Activated CD8-positive, alpha-beta memory T cell treated with anti-CD3 and anti-CD28 coated beads for 48 hours (primary cell): ENCODE measurements around the gene TOP3B.
A peak's percentile ranks its signal among the peaks of the same experiment; 100 is the strongest.

Experiments used
- DNase-seq, 3 experiments: peaks; one replicate each; pipeline ENCODE4 v3.0.0-alpha.2; 2020; ENCODE audit warnings: low read depth in 2 of 3, low spot score in 2 of 3

TOP3B gene, protein sequence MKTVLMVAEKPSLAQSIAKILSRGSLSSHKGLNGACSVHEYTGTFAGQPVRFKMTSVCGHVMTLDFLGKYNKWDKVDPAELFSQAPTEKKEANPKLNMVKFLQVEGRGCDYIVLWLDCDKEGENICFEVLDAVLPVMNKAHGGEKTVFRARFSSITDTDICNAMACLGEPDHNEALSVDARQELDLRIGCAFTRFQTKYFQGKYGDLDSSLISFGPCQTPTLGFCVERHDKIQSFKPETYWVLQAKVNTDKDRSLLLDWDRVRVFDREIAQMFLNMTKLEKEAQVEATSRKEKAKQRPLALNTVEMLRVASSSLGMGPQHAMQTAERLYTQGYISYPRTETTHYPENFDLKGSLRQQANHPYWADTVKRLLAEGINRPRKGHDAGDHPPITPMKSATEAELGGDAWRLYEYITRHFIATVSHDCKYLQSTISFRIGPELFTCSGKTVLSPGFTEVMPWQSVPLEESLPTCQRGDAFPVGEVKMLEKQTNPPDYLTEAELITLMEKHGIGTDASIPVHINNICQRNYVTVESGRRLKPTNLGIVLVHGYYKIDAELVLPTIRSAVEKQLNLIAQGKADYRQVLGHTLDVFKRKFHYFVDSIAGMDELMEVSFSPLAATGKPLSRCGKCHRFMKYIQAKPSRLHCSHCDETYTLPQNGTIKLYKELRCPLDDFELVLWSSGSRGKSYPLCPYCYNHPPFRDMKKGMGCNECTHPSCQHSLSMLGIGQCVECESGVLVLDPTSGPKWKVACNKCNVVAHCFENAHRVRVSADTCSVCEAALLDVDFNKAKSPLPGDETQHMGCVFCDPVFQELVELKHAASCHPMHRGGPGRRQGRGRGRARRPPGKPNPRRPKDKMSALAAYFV

DNA sequence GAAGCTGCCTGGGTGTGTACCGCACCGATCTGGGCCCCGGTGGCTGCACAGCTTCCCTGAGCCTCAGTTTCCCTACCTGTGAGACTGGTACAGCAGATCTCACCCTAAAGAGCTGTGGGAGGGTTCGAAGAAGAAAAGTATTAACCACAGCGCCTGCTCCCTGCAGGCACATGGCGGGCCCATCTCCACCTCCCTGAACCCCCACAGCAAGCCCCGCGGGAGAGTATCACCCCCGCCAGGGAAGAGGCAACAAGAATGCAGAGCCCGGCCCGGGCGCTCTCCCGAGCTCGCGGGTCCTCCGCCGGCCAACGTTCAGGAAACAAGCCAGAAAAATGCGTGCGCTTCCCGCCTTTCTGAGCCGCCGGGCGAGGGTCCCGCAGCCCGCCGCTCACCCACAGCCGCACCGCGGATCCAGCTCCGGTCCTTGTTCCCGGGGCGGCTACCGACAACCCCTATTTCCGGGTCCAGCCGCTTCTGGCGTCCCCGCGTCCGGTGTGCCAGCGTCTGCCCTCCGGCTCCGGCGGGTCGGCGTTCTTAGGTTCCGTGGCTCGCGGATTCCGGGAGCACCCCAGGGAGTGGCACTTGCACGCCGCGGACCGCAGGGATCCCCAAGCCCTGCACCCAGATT lies at the start of gene TOP3B:
Gene TOP3B (minus strand): TSS at position 450 of the 628 bp plus-strand sequence. CDS start 7,078 bp downstream, outside the sequence.
- peak; percentile 70 to 85 (median 79) for DNase-seq

DNA sequence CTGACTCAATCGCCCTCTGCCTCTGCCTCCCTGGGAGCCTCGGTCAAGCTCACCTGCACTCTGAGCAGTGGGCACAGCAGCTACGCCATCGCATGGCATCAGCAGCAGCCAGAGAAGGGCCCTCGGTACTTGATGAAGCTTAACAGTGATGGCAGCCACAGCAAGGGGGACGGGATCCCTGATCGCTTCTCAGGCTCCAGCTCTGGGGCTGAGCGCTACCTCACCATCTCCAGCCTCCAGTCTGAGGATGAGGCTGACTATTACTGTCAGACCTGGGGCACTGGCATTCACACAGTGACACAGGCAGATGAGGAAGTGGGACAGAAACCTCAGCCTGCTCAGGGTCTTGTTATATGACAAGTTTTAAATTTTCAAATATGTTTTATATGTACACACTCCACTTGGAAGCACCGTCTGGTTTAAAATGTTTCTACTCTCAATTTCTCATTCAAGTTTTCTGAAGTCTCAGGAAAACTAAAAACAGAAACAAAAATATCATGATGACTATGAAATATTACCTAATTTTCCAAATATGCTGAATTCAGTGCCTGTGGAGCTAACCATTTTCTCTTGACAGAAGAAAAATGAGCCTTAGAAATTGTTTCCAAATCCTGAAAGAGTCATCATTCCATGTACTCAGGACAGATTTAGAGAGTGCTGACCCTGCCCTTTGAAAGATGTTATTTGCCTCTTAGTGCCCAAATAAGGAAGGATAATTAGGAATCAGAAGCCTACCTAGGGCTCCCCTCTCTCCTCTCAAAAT lies 48.8 kb upstream of the TOP3B start:
- no peak for DNase-seq

DNA sequence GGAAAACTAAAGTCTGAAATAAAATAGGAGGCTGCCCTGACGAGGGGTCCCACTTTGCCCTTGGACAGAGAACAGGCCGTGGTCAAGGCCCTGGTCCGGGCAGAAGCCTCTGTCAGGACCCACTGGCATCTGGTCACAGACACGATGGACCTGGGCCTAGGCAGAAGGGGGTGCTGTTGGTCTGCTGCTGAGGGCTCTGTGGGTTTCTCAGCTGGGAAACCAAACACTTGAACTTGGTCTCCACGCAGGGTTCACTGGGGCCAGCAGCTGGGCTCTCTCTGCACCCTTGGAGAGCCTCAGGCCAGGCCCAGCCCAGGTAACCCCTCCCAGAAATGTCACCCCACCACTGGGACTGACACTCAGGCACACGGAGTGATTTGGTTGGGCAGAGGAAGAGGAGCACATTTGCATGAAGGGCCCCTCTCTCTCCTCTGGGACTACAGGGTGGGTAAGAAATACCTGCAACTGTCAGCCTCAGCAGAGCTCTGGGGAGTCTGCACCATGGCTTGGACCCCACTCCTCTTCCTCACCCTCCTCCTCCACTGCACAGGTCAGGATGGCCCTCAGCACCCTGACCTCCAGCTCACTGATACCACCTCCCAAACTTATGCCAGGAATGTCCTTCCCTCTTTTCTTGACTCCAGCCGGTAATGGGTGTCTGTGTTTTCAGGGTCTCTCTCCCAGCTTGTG lies 48.1 kb upstream of the TOP3B start:
- no peak for DNase-seq

DNA sequence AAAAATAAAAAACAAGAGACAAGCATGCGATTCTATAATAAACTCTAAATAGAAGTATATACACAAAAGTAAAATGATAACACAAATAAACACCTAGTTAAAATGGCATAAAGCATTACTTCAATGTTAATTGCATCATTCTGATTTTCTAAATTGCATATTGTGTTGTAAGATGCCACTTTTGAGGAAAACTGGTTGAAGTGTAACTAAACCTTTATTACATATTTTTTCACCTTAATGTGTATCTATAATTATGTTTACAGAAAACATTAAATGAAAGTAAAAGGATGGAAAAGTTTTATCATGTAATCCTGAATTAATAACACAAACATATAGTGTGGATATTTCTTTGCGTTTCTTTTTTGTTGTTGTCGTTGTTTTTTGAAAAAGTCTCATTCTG lies 45.4 kb upstream of the TOP3B start:
- no peak for DNase-seq

DNA sequence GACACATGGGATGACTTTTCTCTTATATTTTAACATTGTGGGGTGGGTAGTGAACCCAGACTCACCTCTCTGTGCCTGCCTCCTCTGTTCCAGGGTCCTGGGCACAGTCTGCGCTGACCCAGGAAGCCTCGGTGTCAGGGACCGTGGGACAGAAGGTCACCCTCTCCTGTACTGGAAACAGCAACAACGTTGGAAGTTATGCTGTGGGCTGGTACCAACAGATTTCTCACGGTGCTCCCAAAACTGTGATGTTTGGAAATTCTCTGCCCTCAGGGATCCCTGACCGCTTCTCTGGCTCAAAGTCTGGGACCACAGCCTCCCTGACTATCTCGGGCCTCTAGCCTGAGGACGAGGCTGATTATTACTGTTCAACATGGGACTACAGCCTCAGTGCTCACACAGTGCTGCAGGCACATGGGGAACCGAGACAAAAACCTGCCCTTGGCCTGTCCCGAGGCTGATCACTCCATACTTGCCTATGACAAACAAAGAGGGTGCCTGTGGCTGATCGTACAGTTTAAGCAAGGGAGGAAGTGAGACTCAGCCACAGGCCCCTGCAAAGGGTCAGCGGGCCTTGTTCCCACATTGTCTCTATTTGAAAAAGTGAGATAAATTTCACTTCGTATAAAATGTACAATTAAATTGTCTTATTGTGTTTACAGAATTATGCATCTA lies 43.7 kb upstream of the TOP3B start:
- no peak for DNase-seq

DNA sequence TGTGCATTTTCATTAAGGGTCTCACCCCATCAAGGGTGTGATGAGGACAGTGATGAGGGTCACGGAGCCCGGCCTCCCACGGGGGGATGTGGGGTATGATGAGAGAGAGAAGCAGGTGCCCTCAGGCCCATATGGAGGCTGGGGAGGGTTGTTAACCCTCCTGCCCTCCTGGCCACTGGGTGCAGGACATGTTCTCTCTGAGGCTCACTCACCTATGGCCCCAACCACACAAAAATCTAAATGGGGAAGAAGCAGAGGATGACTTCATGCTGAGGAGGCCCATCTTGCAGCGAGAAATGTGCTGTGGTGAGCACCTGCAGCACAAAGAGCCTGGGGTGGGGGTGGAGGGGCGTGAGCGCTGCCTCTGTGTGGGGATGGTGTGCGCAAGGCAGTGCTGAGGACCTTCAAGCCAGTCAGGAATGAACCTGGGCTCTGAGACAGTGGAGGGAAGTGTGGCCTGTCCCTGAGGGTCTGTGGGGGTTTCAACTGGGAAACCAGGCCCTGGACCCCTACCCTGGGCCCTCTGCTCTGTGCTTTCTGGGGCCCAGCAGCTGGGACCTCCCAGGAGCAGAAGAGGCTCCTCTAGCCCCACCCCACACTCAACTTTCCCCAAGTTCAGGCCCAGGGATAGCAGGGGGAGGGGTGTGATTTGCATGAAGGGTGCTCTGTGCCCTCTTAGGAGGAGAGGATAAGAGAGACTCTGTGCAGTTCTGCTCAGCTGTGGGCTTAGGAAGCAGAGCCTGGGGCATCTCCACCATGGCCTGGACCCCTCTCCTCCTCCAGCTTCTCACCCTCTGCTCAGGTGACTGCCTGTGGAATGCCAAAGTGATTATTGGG lies 43.0 kb upstream of the TOP3B start:
- DNase-seq = no peak

DNA sequence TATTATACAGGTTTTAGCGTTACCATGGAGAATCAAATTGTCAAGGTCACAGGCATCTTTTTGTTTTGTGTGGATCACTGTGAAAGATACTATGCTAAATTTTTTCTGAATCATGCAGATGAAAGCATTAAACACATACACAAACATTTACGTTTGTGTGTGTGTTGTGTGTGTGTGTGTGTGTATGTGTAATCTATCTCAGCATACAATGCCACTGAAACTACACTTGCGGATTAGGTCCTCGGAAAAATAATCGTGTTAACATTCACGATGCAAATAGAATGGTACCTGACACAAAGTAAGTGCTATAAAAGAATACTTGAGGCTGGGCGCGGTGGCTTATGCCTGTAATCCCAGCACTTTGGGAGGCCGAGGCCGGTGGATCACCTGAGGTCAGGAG lies 41.9 kb upstream of the TOP3B start:
- DNase-seq = no peak

DNA sequence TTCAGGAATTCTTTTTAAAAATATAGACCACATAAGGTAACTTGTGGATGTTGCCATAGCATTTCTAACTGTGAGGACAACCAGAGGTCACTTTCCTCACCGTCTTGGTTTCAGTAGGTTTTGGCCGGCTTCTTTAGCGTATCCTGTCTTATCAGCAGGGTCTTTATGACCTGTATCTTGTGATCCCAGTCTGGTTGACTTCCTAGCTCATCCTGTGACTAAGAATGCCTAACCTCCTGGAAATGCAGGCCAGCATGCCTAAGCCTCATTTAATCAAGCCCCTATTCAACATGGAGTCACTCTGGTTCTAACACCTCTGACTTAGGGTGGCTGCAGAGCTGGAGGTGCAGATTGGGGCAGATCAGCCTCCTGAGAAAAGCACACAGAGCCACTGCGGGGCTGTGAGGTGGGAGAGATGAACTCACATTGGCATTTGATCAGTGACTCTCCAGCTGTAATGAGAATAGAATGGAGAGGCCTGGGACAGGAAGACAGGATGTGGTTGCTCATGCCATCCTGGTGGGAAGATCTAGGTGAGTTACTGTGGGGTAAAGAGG lies 41.1 kb upstream of the TOP3B start:
- DNase-seq = no peak

DNA sequence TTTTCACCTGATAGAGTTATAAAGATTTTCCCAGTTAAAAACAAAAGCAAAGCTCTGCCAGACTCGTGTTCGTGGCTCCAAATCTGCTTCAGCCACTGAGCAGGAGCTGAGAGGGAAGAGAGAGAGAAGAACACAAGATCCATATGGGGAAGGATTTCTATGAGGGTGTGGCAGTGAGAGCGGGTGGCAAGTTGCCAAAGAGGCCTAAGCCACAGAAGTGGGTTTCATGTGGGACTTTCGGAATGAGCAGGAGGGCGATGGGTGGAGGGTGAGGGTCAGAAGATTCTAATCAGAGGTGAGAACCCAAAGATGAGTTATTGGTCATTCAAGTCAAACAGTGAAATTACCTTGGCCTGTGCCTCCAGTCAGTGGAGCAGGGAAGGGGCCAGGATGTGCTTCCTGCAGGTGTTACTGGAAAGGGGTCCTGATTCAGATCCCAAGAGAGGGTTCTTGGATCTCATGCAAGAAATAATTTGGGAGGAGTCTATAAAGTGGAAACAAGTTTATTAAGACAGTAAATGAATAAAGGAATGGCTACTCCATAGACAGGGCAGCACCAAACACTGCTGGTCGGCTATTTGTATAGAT lies 40.5 kb upstream of the TOP3B start:
- no peak for DNase-seq

DNA sequence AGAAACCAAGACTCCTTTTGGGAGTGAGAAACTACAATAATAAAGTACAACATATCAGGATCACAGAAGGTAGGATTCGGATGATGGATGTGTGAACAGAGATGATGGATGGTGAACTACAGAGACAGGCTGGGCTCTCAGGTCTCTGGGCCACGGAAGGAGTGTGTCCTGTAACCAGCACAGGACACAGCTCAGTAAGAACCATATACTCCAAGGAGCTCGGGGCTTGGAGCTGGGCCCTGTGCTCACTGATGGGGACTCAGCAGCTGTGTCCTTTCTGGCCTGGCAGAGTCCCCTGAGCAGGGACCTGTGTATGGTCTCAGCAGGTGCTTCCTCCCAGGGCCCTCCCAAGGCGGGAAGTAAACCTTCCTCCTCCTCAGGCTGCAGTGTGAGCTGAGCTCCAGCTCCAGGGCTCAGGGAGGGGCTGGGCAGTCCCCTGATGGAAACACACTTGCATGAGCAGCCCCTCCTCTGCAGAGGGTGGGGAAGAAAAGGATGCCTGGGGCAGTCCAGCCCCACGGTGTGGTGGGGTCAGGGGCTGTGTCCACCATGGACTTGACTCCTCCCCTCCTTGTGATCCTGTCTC lies 39.8 kb upstream of the TOP3B start:
- no peak for DNase-seq

DNA sequence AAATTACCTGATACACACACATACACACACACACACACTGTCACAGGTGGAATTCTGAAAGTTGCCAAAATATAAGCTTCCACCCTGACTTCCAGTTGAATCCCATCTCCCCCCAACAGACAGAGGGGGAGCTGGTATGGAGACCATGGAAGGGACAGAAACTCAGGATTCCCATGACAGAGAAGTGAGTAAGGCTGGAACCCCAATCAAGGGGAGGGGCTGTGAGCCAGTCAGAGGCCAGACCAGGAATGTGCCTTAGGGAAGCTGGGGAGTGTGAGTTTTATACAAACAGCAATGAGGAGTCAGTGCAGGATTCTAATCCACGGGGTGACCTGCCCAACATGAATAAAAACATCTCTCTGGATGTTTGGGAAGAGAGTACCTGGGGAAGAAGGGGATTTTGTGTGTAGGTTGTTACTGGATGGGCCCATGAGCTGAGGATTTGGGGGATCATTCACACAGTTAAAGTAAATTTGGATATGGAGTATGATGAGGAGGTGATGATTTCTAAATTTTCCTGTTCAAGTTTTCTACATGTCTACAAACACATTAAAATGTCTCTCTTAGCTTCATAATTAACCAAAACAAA lies 38.7 kb upstream of the TOP3B start:
- no peak for DNase-seq

DNA sequence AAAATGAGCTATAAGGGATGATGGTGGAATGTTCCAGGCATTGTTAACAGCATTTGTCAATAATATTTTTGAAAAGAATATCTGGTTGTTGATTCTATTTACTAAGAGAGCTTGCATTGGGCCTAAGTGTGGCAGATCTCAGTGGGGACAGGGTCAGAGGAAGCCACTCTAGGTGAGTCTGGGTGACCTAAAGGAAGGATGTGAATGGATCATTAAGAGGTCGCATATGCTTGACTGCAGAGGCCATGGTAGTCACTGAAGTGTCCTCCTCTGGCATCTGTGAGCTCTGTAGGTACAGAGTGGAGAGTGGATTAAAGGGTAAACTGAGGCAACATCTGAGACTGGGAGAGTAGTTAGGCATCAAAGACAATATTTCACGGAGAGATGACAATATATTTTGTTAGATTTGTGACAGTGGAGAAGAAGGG lies 37.9 kb upstream of the TOP3B start:
- DNase-seq = no peak

DNA sequence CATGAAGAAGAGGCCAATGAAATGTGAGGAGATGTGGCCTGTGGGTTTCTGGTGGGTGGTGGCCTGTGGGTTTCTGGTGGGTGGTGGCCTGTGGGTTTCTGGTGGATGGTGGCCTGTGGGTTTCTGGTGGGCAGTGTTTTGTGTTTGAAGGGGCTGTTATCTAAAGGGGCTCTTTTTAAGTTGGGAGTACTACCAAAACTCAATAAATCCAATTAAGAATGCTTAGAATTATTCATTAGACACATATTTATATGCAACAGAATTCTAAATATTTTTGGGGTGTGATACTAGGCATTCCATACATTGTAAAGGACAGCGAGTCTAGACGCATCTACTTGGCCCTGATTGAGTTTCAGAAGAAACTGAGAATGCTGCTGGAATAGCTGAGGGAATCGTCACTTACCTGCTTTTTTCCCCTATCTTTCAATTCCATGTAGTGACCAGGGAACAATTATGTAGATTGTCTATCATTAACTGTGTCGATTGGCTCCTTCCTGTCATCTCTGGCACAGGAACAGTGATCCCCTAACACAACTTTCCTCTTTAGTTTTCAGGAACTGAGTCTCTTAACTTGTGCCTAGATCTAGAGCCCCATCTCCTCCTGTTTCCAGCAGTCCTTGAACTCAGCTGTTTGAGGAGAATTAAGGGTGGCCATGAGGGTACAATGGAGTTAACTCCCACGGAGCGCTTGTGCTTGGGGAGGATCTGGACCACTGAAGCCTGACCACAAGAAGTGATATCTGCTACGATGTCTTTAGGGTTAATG lies 37.3 kb upstream of the TOP3B start:
- no peak for DNase-seq

DNA sequence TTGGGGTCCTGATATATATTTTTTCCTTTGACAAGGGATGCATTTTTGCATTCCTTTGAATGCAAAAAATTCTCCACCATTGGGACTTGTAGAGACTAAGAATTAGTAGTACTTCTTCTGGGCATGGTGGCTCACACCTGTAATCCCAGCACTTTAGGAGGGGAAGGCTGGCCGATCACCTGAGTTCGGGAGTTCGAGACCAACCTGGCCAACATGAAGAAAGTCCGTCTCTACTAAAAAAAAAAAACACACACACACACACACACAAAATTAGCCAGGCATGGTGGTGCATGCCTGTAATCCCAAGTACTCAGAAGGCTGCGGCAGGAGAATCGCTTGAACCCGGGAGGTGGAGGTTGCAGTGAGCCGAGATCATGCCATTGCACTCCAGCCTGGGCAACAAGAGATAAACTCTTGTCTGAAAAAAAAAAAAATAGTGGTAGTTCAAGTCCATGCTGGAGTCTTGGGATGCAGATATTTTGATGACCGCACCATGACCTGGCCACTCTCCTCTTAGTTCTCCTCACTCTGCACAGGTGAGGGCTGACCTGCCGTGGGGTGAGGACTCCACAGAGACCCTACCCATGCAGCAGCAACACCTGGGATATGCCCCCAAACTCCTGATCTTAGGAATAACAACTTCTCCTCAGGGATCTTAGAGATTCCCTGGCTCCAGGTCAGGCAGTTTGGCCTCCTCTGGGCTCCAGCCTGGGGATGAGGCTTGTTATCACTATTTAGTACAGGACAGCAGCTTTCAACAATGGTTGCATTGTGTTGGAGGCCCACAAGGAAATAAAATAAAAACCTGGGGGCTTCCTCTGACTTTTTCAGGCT lies 36.5 kb upstream of the TOP3B start:
- no peak for DNase-seq

DNA sequence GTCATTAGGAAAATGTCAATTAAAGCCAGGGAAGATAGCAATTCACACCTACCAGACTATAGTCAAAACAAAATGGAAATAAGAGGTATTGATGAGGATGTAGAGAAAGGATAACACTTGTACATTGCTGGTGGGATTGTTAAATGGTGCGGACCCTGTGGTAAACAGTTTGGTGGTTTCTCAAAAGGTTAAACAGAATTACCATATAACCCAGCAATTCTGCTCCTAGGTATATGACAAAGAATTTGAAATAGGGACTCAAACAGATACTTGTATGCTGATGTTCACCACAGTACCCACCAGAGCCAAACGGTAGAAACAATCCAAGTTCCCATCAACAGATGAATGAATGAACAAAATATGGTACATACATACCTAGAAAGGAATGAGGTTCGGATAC lies 33.0 kb upstream of the TOP3B start:
- DNase-seq = no peak

DNA sequence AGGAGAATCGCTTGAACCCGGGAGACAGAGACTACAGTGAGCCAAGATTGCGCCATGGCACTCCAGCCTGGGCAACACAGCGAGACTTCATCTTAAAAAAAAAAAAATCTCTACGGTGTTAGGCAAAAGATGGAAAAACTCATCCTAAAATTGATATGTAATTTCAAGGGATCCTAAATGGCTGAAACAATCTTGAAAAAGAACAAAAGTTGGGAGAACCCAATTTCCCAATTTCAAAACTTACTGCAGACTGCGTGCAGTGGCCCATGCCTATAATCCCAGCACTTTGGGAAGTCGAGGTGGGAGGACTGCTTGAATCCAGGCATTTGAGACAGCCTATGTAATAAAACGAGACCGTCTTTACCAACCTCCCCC lies 31.7 kb upstream of the TOP3B start:
- no peak for DNase-seq
